Measurements from ENCODE around the gene ABHD2. TPM values are rescaled to one million over a fixed set of nuclear protein-coding genes. Genes with fewer than 3 reads are reported as not detected.
A peak's percentile ranks its signal among the peaks of the same experiment; 100 is the strongest.

ABHD2 gene
- total and polyA plus RNA-seq, 2 experiments from 2014 or later, result 5.2 to 15.2 TPM

- DNase-seq (ENCODE audit: low spot score), result no peak
- H3K27ac ChIP-seq (ENCODE audit: low read depth), result no peak overlapping the region
- TF ChIP-seq POLR2AphosphoS5 (IDR thresholded peaks at IDR 0.05; ENCODE audit: low read depth) (no peak), CREB1 (CRISPR knock-in tag; IDR thresholded peaks at IDR 0.05; ENCODE audit: low read depth) (no peak)
- TF ChIP-seq, protein P1, sequence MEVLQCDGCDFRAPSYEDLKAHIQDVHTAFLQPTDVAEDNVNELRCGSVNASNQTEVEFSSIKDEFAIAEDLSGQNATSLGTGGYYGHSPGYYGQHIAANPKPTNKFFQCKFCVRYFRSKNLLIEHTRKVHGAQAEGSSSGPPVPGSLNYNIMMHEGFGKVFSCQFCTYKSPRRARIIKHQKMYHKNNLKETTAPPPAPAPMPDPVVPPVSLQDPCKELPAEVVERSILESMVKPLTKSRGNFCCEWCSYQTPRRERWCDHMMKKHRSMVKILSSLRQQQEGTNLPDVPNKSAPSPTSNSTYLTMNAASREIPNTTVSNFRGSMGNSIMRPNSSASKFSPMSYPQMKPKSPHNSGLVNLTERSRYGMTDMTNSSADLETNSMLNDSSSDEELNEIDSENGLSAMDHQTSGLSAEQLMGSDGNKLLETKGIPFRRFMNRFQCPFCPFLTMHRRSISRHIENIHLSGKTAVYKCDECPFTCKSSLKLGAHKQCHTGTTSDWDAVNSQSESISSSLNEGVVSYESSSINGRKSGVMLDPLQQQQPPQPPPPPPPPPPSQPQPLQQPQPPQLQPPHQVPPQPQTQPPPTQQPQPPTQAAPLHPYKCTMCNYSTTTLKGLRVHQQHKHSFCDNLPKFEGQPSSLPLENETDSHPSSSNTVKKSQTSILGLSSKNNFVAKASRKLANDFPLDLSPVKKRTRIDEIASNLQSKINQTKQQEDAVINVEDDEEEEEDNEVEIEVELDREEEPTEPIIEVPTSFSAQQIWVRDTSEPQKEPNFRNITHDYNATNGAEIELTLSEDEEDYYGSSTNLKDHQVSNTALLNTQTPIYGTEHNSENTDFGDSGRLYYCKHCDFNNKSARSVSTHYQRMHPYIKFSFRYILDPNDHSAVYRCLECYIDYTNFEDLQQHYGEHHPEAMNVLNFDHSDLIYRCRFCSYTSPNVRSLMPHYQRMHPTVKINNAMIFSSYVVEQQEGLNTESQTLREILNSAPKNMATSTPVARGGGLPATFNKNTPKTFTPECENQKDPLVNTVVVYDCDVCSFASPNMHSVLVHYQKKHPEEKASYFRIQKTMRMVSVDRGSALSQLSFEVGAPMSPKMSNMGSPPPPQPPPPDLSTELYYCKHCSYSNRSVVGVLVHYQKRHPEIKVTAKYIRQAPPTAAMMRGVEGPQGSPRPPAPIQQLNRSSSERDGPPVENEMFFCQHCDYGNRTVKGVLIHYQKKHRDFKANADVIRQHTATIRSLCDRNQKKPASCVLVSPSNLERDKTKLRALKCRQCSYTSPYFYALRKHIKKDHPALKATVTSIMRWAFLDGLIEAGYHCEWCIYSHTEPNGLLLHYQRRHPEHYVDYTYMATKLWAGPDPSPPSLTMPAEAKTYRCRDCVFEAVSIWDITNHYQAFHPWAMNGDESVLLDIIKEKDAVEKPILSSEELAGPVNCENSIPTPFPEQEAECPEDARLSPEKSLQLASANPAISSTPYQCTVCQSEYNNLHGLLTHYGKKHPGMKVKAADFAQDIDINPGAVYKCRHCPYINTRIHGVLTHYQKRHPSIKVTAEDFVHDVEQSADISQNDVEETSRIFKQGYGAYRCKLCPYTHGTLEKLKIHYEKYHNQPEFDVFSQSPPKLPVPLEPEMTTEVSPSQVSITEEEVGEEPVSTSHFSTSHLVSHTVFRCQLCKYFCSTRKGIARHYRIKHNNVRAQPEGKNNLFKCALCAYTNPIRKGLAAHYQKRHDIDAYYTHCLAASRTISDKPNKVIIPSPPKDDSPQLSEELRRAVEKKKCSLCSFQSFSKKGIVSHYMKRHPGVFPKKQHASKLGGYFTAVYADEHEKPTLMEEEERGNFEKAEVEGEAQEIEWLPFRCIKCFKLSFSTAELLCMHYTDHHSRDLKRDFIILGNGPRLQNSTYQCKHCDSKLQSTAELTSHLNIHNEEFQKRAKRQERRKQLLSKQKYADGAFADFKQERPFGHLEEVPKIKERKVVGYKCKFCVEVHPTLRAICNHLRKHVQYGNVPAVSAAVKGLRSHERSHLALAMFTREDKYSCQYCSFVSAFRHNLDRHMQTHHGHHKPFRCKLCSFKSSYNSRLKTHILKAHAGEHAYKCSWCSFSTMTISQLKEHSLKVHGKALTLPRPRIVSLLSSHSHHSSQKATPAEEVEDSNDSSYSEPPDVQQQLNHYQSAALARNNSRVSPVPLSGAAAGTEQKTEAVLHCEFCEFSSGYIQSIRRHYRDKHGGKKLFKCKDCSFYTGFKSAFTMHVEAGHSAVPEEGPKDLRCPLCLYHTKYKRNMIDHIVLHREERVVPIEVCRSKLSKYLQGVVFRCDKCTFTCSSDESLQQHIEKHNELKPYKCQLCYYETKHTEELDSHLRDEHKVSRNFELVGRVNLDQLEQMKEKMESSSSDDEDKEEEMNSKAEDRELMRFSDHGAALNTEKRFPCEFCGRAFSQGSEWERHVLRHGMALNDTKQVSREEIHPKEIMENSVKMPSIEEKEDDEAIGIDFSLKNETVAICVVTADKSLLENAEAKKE (CRISPR knock-in tag; IDR thresholded peaks at IDR 0.05), result no peak
- TF ChIP-seq, protein P2, sequence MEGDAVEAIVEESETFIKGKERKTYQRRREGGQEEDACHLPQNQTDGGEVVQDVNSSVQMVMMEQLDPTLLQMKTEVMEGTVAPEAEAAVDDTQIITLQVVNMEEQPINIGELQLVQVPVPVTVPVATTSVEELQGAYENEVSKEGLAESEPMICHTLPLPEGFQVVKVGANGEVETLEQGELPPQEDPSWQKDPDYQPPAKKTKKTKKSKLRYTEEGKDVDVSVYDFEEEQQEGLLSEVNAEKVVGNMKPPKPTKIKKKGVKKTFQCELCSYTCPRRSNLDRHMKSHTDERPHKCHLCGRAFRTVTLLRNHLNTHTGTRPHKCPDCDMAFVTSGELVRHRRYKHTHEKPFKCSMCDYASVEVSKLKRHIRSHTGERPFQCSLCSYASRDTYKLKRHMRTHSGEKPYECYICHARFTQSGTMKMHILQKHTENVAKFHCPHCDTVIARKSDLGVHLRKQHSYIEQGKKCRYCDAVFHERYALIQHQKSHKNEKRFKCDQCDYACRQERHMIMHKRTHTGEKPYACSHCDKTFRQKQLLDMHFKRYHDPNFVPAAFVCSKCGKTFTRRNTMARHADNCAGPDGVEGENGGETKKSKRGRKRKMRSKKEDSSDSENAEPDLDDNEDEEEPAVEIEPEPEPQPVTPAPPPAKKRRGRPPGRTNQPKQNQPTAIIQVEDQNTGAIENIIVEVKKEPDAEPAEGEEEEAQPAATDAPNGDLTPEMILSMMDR (conservative IDR thresholded peaks at IDR 0.05; ENCODE audit: low read depth in 2 of 2), result no peak
- Mint-ChIP-seq H3K27me3 (ENCODE audit: insufficient read depth, low read depth, poor library complexity) (peaks cover 2% of the 10 kb centered on the region), H3K36me3 (ENCODE audit: low read depth) (peaks cover 3% of the 10 kb centered on the region; the same call in 1 of the 3 replicates), H3K4me3 (no peak overlapping the region), H3K9me3 (no peaks in the 10 kb centered on the region), H3K4me1 (no peaks in the 10 kb centered on the region), H3K27ac (no peak overlapping the region)
- no peak overlapping the region for H3K4me2 ChIP-seq
- no peaks in the 10 kb centered on the region for H3K36me3 ChIP-seq (ENCODE audit: insufficient read depth)
- H3K79me2 ChIP-seq (replicated peaks; ENCODE audit: insufficient read depth), result no peaks in the 10 kb centered on the region
- no peak overlapping the region for H3K4me3 ChIP-seq
- peak; percentile 65 for ATAC-seq
- H4K20me1 ChIP-seq (replicated peaks; ENCODE audit: insufficient read depth), result no peaks in the 10 kb centered on the region
- no peaks in the 10 kb centered on the region for H3K9me2 ChIP-seq (ENCODE audit: insufficient read depth)
- H3F3A ChIP-seq (replicated peaks; ENCODE audit: low read depth), result no peaks in the 10 kb centered on the region
- H3K4me1 ChIP-seq (ENCODE audit: insufficient read depth), result no peaks in the 10 kb centered on the region
- no peaks in the 10 kb centered on the region for H3K27me3 ChIP-seq (ENCODE audit: insufficient read depth)
- no peak overlapping the region for H2AFZ ChIP-seq
These were observed 96.8 kb downstream of the ABHD2 start for GRCh38 chr15:89184886-89185526.

All from GM23338 (cell line).